Effector memory CD4-positive, alpha-beta T cell (primary cell): ENCODE data around the gene CNIH4.
"Not testable (repeated sequence)": the region's sequence is repeated elsewhere in the genome, so short reads cannot be mapped to it uniquely, and the experiment has no call there.

ENCODE experiments used
- DNase-seq, 3 donors: peaks; one replicate each; pipeline ENCODE4 v3.0.0-alpha.2; 2020
- H3K27ac ChIP-seq: 2 replicates; pipeline ENCODE4 v1.7.0; 2013; ENCODE audit warnings: mild to moderate bottlenecking, low read length, moderate library complexity; ENCODE audit not compliant: insufficient read depth, poor library complexity, severe bottlenecking
- H3K27me3 ChIP-seq: replicated peaks from 2 replicates; pipeline ENCODE4 v1.7.0; 2013; ENCODE audit warnings: mild to moderate bottlenecking, low read length; ENCODE audit not compliant: insufficient read depth, control insufficient read depth, poor library complexity, severe bottlenecking
- H3K36me3 ChIP-seq: 2 replicates; pipeline ENCODE4 v1.7.0; 2013; ENCODE audit warnings: mild to moderate bottlenecking, low read length, moderate library complexity; ENCODE audit not compliant: control insufficient read depth, insufficient read depth
- H3K4me1 ChIP-seq: 2 replicates; pipeline ENCODE4 v1.7.0; 2013; ENCODE audit warnings: low read length, mild to moderate bottlenecking; ENCODE audit not compliant: control insufficient read depth, insufficient read depth, poor library complexity, severe bottlenecking
- H3K4me3 ChIP-seq: 2 replicates; pipeline ENCODE4 v1.7.0; 2013; ENCODE audit warnings: low read length, low read depth, mild to moderate bottlenecking; ENCODE audit not compliant: insufficient read depth, poor library complexity, severe bottlenecking
- H3K9me3 ChIP-seq: 2 replicates; pipeline ENCODE4 v1.7.0; 2013; ENCODE audit warnings: mild to moderate bottlenecking, low read length, moderate library complexity; ENCODE audit not compliant: control insufficient read depth

The CNIH4 gene

GRCh38 chr1:224329842-224330753 lies 26.6 kb upstream of the CNIH4 start, which contains the start of gene NVL:
Gene NVL (minus strand): TSS chr1:224330172. CDS start chr1:224330127, 45 bp downstream.
- peaks cover 3% of the 10 kb centered on the region for H3K36me3 ChIP-seq
- peak; percentile 45 to 68 (median 68) for DNase-seq
- peak within 1 kb of the TSS; percentile 76 for H3K4me3 ChIP-seq
- peaks cover 8% of the 10 kb centered on the region for H3K4me1 ChIP-seq
- no peaks in the 10 kb centered on the region for H3K27me3 ChIP-seq
- H3K9me3 ChIP-seq = no peaks in the 10 kb centered on the region
- peak within 1 kb of the TSS; percentile 89 for H3K27ac ChIP-seq

- no peak for DNase-seq
- Histone ChIP-seq H3K36me3 (no peaks in the 10 kb centered on the region), H3K27ac (no peak overlapping the region), H3K27me3 (no peaks in the 10 kb centered on the region), H3K4me1 (peaks cover 8% of the 10 kb centered on the region), H3K9me3 (no peaks in the 10 kb centered on the region), H3K4me3 (no peak overlapping the region)
Measured at GRCh38 chr1:224331326-224331725, 25.4 kb upstream of the CNIH4 start.

GRCh38 chr1:224331824-224332223 lies 24.9 kb upstream of the CNIH4 start:
- Histone ChIP-seq H3K27me3 (no peaks in the 10 kb centered on the region), H3K9me3 (no peaks in the 10 kb centered on the region), H3K4me3 (no peak overlapping the region), H3K27ac (no peak overlapping the region), H3K36me3 (no peaks in the 10 kb centered on the region), H3K4me1 (peaks cover 8% of the 10 kb centered on the region)
- no peak for DNase-seq

- H3K36me3 ChIP-seq = no peaks in the 10 kb centered on the region
- peak in 1 of 3 donors; percentile 11 for DNase-seq
- no peak overlapping the region for H3K4me3 ChIP-seq
- H3K4me1 ChIP-seq = peaks cover 8% of the 10 kb centered on the region
- no peak overlapping the region for H3K27ac ChIP-seq
- no peaks in the 10 kb centered on the region for H3K27me3 ChIP-seq
- no peaks in the 10 kb centered on the region for H3K9me3 ChIP-seq
Measured at GRCh38 chr1:224333309-224333926, 23.3 kb upstream of the CNIH4 start.

GRCh38 chr1:224333939-224334786 lies 22.5 kb upstream of the CNIH4 start:
- no peak overlapping the region for H3K27ac ChIP-seq
- no peak for DNase-seq
- peaks cover 5% of the 10 kb centered on the region for H3K4me1 ChIP-seq
- H3K36me3 ChIP-seq = no peaks in the 10 kb centered on the region
- no peaks in the 10 kb centered on the region for H3K27me3 ChIP-seq
- no peak overlapping the region for H3K4me3 ChIP-seq
- H3K9me3 ChIP-seq = no peaks in the 10 kb centered on the region

GRCh38 chr1:224338150-224338838 lies 18.4 kb upstream of the CNIH4 start:
- no peaks in the 10 kb centered on the region for H3K27me3 ChIP-seq
- DNase-seq = no peak
- peaks cover 2% of the 10 kb centered on the region for H3K9me3 ChIP-seq
- H3K36me3 ChIP-seq = no peaks in the 10 kb centered on the region
- no peak overlapping the region for H3K27ac ChIP-seq
- no peak overlapping the region for H3K4me3 ChIP-seq
- no peaks in the 10 kb centered on the region for H3K4me1 ChIP-seq

GRCh38 chr1:224339442-224340033 lies 17.1 kb upstream of the CNIH4 start:
- Histone ChIP-seq H3K4me1 (no peaks in the 10 kb centered on the region), H3K36me3 (no peaks in the 10 kb centered on the region), H3K27me3 (no peaks in the 10 kb centered on the region), H3K9me3 (peaks cover 14% of the 10 kb centered on the region), H3K27ac (no peak overlapping the region), H3K4me3 (no peak overlapping the region)
- no peak for DNase-seq

GRCh38 chr1:224340453-224341384 lies 16.0 kb upstream of the CNIH4 start:
- H3K4me3 ChIP-seq = peak overlapping the region; percentile 80
- not testable (repeated sequence) for H3K4me1 ChIP-seq, H3K27ac ChIP-seq, H3K36me3 ChIP-seq, H3K27me3 ChIP-seq
- H3K9me3 ChIP-seq = peaks cover 15% of the 10 kb centered on the region
- DNase-seq = peak in 1 of 3 donors; percentile 3
